ENCODE data around the gene BAG3.
"Not testable (repeated sequence)": the region's sequence is repeated elsewhere in the genome, so short reads cannot be mapped to it uniquely, and the experiment has no call there.

The BAG3 gene

DNA sequence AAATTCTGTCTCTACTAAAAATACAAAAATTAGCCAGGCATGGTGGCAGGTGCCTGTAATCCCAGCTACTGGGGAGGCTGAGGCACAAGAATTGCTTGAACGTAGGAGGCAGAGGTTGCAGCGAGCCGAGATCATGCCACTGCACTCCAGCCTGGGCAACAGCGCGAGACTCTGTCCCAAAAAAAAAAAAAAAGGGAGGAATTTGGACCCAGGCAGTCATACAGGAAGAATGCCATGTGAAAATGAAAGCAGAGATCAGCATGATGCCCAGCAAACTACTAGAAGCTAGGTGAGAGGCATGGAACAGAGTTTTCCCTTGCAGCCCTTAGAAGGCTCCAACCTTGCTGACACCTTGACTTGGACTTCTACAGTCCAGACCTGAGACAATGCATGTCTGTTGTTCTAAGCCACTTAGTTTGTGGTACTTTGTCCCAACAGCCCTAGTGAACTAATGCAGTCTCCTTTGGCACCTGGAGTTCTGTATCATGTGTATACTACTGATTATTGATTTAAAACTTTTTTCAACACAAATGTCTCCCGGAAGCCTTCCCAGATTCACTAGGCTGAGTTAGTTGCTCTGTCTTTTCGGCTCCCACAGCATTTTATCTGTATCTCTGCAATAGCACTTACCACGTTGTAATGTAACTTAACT, 10.2 kb upstream of the BAG3 start:
- no peak for DNase-seq

DNA sequence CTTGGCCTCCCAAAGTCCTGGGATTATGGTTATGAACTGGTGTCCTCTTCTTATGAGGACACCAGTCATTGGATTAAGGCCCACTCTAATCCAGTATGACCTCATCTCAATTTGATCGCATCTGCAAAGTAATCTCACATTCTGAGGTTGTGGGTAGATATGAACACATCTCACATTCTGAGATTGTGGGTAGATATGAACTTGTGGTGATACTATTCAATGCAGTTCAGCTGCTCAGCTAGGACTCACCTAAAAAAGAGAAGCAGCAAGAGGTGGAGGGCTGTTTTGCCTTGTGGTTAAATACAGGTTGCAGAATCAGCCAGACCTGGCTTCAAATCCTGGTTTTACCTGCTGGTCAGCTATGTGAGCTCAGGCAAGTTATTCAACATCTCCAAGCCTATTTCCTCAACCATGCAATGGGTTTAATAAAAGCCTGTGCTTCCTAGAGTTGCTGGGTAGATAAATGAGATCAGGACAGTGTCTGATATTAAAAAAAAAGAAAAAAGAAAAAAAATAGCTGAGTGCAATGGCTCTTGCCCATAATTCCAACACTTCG, 8.5 kb upstream of the BAG3 start:
- no peak for DNase-seq

DNA sequence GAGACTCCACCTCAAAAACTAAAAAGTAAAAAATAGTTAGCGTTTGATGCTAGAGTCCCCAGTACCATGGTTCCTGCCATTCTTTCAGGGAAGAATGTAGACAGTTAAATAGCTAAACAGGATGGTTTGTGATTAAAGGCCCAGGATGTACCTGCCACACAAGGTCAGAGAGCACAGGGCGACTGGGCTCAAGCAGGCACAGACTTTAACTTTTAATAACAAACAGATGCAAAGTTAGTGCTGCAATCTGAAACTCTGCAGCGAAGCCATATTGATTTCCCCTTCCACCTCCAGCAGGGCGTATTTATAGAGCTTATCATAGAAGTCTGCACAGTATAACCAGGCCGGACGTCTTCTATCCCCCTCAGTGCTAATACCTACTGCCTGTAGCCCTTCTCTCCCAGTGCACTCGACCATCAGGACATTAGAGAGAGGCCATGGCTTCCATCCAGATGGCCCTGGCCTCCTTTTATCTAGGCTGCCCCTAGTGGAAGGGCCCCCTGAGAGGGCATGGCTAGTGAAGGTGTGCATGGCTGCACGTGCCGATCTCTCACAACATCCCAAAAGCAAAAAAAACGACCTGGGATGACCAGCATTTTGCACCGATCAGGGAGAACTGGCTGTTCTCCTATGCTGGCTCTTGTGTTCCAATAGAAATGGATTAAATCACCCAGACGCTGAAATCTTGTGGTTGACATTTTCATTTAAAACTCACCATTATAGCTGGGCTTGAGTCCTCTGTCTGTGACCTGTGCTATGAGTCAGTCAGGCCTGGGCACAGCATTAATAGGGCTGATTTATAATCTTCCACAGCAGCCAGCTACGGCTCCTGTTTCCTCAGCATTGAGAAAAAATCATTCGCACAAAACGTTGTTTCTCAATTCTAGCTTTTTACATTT, 7.6 kb upstream of the BAG3 start:
- no peak for DNase-seq

- DNase-seq: no peak
These were observed 6.9 kb upstream of the BAG3 start for GRCh38 chr10:119644205-119644814.

DNA sequence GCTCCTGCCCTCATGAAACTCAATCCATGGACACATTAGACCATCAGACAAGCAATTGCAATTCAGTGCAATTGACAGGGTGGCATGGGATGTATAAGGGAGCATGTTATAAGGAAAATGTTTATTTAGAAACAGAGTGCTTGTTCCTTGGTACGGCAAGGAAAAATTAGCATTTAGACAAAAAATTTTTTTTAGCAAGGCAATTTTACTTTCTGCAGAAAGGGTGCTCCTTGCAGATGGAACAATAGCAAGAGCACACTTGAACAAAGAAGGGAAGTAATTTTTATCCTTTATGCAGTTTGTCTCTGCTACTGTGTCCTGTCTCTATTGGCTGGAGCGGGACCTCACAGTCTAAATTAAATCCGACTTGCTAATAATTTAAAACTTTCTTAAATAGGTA, 6.2 kb upstream of the BAG3 start:
- DNase-seq: no peak

GRCh38 chr10:119650062-119650461, 1.1 kb upstream of the BAG3 start:
- no peak for DNase-seq

DNA sequence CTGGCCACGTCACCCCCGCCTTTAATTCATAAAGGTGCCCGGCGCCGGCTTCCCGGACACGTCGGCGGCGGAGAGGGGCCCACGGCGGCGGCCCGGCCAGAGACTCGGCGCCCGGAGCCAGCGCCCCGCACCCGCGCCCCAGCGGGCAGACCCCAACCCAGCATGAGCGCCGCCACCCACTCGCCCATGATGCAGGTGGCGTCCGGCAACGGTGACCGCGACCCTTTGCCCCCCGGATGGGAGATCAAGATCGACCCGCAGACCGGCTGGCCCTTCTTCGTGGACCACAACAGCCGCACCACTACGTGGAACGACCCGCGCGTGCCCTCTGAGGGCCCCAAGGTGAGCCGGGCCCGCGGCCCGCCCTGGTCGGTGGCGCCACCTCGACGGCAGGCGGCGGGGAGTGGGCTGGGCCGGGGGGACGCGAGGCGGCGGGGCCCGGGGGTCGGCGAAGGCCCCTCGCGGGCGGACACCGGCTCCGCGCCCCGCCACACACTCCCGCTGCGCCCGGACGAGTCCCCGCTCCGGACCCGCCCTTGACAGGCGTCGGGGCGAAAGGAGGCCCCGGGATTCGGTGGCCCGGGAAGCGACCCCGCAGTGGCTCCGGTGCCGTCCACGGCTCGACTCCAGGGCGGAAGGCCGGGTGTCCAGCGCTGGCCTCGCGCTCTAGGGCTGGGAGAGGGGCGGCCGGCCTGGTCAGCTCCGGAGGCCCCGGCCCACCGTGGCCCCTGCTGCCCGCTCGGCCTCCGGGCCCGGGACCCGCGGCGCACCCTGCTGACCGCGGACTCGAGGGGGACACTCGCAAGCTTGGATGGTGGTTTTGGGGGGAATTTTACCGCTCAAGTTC, 557 bp downstream of the BAG3 start:
- no peak for DNase-seq

GRCh38 chr10:119652361-119652730, 1.2 kb downstream of the BAG3 start:
- peak; percentile 32 to 43 for DNase-seq

DNA sequence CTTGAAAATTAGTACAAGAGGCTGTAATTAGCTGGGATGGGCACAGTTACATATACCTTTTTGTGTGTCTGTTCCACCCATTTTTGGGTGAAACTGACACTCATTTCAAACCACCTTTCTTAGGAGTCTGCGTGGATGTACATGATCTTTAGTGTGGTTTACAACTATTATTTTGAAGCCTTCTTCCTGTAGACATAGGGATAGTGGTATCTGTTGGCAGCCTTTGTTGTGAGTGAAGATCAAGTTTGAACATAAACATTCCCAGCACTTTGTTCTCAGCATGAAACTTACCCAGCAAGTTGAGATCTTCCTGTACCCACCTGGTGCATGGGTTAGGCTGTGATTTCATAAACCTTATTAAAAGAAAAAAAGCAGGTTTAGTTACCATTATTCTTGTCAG, 2.0 kb downstream of the BAG3 start:
- DNase-seq: no peak

DNA sequence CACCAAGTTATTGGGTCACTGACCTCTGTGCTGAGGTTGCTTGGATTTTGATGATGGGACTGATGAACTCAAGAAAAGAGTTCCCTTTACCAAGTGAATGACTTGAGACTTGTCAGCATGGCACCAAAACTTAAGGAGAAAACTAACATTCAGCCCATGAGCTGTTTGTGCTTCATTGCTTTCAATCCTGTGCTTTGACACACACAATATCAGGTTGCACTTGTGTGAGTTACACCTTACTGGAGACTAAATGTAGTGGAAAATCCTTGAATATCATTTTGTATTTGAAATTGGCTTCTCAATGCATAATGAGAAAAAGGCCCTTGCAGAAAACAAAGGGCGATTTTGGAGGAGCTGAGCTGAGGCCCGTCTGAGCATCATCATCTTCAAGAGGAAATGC, 2.7 kb downstream of the BAG3 start:
- DNase-seq: no peak

- no peak for DNase-seq
These were observed 3.4 kb downstream of the BAG3 start for GRCh38 chr10:119654540-119654939.

DNA sequence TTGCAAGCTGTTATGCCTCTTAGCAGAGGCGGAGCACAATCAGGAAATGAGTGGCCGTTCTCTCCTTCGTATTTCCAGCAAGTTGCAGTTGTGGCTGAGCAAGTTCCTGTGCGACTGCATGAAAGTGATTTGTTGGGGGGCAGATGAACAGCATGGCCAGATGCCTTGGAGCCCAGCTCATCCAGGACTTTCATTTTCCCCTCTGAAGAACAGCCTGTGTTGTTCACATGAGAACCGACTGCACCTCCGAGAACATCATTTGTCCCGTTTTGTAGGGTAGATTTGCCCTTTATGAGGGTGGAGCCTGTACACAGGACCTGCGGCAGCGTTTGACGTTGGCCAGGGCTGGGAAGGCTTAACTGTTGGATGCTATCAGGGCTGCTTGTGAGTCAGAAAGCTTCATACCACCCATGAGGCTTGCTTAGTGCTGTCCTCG, 4.4 kb downstream of the BAG3 start:
- DNase-seq: no peak

DNA sequence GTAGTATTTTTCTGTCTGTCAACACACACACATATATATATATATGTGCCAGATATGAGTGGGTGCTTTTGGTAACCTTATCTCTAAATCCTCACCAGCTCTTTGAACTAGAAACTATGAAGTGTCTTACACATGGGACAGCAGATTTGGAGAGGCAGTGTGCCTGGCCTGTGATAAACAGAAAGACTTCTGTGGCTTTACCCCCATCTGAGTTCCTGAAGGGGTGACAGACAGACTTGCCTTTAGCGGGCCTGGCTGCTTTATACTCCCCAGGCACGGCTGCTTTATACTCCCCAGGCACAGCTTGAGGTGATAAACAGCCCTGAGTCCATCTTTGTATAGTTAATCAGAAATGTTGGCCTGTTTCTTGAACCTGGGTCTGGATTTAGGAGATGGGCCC, 5.6 kb downstream of the BAG3 start:
- no peak for DNase-seq

GRCh38 chr10:119657725-119658124, 6.5 kb downstream of the BAG3 start:
- DNase-seq: no peak

GRCh38 chr10:119658274-119658673, 7.1 kb downstream of the BAG3 start:
- DNase-seq: peak in 1 of 2 experiments; percentile 7

GRCh38 chr10:119659951-119660350, 8.8 kb downstream of the BAG3 start:
- DNase-seq: no peak

GRCh38 chr10:119662076-119662605, 11.0 kb downstream of the BAG3 start:
- DNase-seq: not testable (repeated sequence)

- no peak for DNase-seq
These were observed 12.9 kb downstream of the BAG3 start for GRCh38 chr10:119663866-119664698.

DNA sequence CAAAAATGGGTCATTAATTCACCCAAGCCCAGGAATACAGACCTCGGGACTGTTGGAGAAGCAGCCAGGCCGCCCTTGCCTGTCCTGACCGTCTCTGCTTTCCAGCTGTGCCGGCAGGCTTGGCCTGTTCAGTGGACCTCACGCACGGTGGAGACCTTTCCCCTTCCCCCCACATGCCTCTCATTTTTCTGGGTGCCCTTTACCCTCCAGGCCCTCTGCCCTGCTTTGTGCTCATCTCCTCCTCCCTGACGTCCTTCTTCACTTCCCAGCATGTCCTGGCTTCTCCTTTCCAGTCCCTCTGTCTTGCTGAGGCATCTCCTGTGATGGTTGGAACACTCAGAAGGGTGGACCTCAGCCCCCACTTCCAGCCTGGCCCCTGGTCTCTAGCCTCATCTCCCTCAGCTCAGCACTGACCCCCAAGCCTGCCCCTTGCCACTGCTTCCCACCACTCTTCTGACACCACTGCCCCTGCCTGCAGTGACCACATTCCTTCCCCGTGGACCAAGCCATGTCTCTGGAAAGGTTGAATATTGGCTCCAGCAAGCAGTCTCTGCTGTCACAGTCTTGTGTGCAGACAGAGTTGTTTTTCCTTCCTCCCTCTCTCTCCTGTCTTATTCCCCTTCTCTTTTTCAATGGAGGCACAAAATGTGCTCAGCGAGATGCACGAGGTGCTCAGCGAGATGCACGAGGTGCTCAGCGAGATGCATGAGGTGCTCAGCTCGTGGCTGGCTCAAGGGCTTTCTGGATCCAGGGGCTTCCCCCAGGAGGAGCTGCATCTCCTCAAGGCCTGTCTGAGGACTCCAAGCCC, 14.9 kb downstream of the BAG3 start:
- no peak for DNase-seq

DNA sequence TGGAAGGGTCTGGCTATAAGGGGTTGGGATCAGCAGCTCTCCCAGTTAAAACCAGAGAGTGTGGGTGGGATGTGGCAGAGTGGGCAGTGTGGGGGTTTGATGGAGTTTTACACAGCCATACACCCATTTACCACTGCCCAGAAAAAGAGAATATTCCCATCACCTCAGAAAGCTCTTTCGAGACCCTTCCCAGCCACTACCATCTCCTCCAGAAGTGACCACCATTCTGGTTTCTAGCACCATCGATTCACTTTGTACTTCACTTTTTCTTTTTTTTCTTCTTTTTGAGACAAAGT, 15.5 kb downstream of the BAG3 start:
- no peak for DNase-seq

Data from AML-193 (cell line).